Measurements from ENCODE around the gene REPS2. TPM values are rescaled to one million over a fixed set of nuclear protein-coding genes. Genes with fewer than 3 reads are reported as not detected.

The REPS2 gene
- total RNA-seq (2022; extraction: Qiagen RNA extraction; ENCODE audit: low read depth): 0.45 to 0.89 TPM (median 0.82 TPM) in 5 replicates

GRCh38 chrX:16946361-16946964 is at the start of gene REPS2:
Gene REPS2 (plus strand): TSS chrX:16946658. CDS start chrX:16946862, 204 bp downstream.

Other genes with a start within 250 kb of the REPS2 start
- 8.8 to 11.1 TPM (median 10.9 TPM) in 5 replicates for gene CTPS2, start 234.0 kb upstream of the REPS2 start, total RNA-seq (2022; extraction: Qiagen RNA extraction; ENCODE audit: low read depth)
- gene SYAP1, start 227.0 kb upstream of the REPS2 start, total RNA-seq (2022; extraction: Qiagen RNA extraction; ENCODE audit: low read depth): 19.9 to 26.3 TPM (median 23.0 TPM) in 5 replicates
- gene TXLNG, start 160.2 kb upstream of the REPS2 start, total RNA-seq (2022; extraction: Qiagen RNA extraction; ENCODE audit: low read depth): 15.3 to 17.5 TPM (median 16.2 TPM) in 5 replicates
- gene RBBP7, start 76.3 kb upstream of the REPS2 start, total RNA-seq (2022; extraction: Qiagen RNA extraction; ENCODE audit: low read depth): 162 to 177 TPM (median 169 TPM) in 5 replicates

All from A549 treated with DMSO at 1 μM for 4 hours (cell line).